D341Med (cell line): ENCODE results near the gene HSF2BP.
"Not testable (repeated sequence)": the region's sequence is repeated elsewhere in the genome, so short reads cannot be mapped to it uniquely, and the experiment has no call there.

Experiments
- DNase-seq: peaks from one replicate; pipeline ENCODE4 v3.0.0; 2012; ENCODE audit warnings: low spot score

Gene HSF2BP

DNA sequence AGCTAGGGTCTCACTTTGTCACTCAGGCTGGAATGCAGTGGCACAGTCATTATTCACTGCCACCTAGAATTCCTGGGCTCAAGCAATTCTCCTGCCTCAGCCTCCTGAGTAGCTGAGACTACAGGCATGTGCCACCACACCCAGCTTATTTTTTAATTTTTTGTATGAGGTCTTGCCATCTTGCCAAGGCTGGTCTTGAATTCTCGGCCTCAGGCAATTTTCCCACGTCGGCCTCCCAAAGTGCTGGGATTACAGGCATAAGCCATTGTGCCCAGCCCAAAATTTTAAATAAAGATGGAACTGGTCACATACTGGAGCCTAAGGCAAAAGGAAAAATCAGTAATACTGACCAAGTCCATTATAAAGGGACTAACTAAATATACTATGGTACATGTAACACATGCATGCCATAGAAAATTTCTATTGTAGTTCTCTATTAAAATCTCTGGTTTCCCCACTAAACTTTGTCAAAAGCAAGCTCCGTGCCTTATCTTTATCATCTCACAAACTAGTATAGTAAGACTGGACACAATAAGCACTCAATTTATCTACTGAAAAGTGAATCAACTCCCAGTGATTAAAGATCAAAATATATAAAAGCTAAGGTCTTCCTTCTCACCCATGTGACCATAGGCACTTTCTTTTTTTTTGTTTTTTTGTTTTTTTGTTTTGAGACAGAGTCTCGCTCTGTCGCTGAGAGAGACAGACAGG is 61.6 kb downstream of the HSF2BP start:
- DNase-seq = no peak

DNA sequence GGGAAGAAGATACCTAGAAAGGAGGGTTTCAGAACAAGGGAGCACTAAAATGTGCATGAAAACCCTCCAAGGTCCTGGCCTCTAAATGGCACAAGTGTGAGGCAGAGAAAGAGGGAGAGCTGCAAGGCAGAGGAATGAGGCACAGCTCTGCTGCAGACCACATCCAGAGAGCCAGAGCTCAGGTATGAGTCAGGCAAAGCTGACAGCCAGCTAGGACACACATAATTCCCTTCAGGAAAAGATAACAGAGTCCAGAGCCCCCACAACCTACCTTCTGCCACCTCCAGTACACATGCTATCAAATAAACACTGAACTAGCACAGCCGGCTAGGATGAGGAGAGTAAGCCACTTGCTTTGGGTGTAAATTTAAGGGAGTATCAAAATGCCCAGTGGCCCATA is 62.2 kb downstream of the HSF2BP start:
- DNase-seq = no peak

DNA sequence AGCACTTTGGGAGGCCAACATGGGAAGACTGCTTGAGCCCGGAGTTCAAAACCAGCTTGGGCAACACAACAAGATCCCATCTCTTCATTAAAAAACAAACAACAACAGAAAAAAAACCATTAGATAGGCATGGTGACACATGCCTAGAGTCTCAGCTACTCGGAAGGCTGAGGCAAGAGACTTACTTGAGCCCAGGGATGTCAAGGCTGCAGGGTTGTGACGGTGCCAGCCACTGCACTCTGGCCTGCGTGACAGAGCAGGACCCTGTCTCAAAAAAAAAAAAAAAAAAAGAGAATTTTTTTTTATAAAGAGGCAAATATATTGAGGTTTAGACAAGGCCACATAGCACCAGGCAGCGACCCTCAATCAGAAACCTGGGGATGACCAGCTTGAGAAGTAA is 62.7 kb downstream of the HSF2BP start:
- no peak for DNase-seq

DNA sequence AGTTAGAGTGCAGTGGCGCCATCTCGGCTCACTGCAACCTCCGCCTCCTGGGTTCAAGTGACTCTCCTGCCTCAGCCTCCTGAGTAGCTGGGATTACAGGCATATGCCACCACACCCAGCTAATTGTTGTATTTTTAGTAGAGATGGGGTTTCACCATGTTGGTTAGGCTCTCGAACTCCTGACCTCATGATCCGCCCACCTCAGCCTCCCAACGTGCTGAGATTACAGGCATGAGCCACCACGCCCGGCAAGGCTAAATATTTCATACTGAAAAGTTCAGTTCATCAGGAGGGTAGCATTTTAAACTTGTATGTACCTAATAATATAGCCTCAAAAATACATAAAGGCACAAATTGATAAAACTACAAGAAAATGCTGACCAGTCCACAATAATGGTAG is 63.5 kb downstream of the HSF2BP start:
- DNase-seq = not testable (repeated sequence)

DNA sequence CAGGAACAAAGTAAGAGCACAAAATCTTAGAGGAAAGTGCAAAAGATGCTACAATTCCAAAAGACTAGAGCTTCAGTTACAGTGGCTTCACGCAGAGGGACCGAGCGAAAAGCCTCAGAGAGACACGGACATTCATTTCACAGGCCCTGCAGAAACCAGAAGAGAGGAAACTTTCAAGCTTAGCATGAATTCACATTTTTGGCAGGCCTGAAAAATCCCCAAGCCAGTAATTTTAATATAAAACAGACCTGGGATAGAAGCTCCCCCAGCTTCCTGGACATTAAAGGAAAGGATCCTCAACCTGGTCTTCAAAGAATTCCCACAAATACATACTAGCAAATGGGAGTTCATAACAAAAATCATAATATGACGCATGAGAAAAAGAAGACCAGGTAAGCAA is 66.2 kb downstream of the HSF2BP start:
- no peak for DNase-seq

DNA sequence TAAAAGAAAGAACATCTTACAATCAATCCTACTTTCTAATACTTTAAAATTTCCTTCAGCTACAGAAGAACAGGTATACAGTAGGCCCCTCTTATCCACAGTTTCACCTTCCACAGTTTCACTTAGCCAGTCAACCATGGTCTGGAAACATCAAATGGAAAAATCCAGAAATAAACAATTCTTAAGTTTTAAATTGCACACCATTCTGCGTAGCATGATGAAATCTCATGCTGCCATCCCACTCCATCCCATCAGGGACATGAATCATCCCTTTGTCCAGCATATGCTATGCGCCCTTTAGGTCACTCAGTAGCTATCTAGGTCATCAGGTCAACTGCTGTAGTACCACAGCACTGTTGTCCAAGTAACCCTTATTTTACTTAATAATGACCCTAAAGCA is 67.7 kb downstream of the HSF2BP start:
- no peak for DNase-seq

DNA sequence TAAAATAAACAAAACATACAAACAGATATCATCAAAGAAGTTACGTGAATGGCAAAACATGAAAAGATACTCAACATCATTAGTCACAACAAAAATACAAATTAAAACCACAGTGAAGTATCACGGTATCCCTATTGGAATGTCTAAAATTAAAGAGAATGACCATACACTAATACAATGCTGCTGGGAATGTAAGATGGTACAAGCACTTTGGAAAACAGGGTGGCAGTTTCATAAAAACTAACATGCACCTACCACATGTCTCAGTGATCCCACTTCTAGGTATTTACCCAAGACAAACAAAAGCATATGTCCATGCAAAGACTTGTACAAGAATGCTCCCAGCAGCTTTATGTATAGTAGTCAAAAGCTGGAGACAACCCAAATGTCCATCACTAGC is 69.1 kb downstream of the HSF2BP start:
- DNase-seq = no peak

DNA sequence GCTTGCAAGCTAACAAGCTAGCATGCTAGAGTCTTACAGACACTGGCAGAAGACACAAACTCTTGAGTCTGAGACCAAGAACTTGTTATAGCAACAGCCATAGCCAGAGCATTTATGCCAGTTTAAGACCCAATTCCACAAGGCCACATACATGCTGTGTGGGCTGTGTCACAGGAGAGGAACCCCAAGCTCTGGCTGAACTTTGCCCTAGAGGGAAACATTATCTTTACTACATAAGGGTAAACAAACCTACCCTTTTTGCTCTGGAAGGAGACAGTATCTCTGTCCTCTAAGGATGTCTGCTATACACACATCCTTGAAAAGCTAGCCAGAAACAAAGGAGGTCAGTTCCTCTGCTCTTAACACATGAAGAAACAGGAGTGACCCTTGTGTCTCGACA is 70.3 kb downstream of the HSF2BP start:
- no peak for DNase-seq

DNA sequence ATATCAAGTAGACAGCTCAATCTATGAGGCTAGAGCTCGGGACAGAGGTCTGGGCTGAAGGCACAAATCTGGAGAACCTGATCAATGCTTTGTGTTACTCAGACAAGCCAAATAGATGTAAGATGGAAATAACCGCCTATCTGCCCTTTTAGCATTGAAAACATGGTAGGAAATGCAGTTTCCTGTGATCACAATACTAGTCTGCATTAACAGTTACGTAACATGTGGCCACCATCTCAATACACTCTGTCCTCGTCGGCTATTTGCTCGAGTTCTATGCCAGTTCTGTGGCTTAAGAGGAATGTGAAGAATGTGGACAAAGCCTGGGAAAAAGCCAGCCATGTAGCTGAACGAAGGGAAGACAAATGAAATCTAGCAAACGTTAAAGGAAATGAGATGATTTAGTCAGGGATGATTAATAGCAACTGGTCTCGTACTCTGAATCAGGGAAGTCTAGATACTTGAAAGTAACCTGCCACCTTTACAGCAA is 73.3 kb downstream of the HSF2BP start:
- DNase-seq = no peak

DNA sequence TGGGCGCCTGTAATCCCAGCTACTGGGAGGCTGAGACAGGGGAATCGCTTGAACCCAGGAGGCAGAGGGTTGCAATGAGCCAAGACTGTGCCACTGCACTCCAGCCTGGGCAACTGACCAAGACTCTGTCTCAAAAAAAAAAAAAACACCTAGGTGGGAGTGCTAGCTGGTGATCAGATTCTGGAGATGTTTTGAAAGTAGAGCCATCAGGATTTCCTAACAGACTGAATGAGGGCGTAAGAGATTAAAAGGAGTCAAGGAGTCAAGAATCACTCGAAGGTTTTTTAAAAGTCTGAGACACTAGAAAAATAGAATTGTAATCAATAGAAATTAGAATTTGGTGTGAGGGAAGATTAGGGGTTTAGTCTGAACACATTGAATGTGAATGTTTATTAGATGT is 73.8 kb downstream of the HSF2BP start:
- no peak for DNase-seq

DNA sequence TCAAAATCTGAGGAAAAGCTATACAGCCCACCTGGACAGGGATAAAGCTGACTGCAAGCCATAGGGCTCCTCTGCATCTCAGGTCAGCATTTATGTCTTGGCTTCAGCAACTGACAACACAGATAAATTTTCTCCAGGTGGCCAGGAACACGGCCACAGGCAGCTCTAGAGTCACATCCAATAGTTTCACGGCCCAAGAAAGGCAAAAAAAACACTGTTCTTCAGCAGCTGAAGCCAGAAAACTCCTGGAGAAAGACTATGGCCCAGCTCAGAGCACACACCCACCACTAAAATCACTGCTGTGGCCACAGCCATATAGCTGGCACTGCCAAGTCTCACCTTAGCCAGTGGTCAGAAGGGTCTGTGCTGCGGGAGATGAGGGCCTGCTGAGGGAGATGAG is 77.8 kb downstream of the HSF2BP start:
- DNase-seq = no peak

DNA sequence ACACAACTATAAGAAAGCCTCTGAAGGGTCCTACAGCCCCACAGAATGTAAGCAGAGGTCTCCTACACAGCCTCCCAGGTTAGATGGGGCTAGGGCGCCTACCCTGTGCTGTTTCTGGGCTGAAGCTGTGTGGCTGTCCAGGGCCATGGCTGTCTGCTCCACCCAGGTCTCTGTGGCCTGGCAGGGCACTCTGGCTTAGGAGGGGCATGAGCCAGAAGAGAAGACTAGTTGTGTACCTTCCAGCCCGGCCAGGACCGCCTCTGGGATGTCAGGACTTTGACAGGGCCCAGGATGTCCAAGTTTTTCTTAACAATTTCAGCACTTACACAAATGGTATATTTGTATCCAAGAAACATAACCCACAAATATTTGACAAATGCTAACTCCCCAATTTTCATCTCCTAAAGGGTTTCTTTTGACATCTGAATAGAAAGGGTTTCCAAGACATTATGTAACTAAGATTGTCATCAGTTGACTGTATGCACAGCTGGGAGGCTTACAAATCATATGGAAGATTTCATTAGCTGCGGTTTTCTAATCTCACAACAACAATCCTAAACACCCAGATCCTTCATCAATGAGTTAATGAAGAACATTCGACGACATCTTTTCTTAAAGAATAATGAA is 80.5 kb downstream of the HSF2BP start:
- DNase-seq = no peak

DNA sequence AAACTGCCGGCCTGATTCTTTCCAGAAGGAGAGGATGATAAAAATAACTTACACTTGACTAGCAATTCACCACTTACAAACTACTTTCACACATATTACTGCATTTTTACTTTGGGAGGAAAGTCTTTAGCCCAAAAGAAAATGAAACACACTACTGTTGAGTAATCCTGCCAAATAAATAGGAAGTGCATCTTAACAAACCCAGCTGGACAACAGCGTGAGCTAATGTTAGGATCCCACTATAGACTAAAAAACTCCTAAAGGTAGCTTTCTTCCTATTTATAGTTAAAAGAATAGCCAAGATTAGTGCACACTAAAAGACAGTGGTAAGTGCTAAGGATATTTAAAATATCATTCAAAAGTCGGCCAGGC is 83.8 kb downstream of the HSF2BP start:
- no peak for DNase-seq

DNA sequence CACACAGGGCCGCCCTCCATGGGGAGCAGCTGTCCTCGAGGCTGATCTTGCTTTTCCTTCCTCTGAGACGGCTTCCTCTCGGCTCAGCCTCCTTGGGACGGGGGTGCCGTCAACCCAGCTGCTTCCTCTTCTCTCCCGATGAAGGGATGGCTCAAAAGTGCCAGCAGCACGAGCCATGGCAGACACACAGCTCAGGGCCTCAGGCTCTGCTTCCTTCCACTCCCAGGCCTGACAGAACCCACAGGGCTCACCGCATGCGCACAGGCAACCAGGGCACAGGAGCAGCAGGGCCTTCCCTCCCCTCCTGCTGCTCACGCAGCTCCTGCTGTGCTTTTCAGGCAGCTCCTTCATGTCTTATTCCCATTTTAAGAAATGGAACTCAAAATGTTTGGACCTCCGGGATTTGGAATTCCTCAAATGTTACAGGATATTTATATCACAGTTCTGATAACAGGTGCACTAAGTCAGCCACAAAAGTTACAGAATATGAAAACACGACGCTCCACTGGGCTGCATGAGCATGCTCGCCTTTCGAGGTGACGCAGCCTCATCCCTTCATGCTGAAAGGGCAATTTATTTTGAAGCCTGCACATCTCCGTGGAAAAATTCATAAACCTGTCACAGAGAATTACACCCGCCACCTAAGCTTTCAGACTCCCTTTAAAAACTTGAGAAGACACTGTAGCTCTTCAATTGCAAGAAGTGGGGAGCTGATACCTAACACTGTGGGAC is 84.4 kb downstream of the HSF2BP start:
- DNase-seq = no peak

DNA sequence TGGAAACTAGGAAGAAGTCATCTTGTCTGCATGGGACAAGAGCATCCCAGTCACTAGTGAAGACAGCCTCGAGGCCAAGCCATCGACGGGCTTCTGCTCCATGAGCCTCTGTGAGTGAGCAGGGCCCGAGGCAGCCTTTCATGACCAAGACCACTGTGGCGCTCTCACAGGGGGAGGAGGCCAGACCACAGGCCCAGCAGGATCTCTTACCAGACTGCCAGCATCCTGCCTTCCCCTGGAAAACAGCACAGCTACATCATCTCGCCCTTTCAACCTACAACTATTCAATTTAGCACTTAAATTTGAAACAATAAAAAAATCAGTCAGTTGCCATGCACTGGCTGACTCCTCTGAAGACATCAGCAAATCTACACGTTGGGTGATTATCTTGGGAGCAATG is 85.4 kb downstream of the HSF2BP start:
- no peak for DNase-seq

DNA sequence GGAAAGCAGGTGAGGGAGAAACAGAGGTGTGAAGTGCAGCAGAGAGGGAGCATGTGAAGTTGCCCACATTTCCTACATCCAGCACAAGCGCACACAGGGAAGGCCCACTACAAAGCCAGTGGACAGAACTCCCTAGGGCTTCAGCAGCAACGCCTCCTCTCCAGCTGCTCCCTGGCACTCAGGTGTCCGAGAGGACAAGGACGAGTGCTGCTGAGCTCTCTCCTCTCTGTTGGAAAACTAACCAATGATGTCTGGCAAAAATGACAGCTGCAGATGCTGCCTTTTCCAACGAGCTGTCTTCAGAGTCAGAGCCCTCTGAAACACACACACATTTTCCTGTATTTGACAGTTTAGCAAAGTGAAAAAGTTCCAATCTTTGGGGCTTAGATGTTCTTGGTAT is 86.8 kb downstream of the HSF2BP start:
- DNase-seq = no peak

DNA sequence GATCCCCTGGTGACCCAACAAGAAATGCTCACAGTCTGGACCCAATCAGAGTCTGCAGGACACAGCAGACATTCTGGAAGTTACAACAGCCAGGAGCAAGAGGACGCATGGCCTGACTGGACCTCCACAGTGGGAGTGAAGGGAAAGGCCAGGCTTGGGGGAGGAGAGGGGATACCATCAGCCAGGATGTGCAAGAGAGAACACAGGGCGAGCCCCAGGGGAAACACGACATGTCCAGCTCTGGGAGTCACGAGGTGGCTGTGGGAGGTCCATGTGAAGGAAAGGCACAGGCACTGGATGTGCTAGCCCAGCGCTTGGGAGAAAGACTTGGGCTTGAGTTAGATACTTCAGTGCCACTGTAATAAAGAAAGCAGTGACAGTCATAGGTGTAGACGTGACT is 87.3 kb downstream of the HSF2BP start:
- DNase-seq = no peak

DNA sequence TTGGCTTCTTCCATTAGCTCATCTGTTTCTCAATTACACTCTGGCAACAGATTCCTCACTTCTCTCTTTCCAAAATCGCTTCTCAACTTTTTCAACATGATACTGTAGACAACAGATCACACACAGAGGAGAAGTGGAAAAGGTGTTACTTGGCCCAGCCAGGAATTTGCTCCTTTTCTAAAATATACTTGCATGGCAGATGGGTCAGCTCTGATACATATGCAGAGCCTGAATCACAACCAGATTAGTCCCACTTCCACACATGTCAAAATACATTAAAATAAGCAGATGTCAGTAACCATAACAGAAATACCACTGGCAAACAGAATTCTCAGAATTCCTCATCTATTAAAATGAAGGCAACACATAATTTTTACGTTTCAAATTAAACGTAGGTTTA is 89.1 kb downstream of the HSF2BP start:
- DNase-seq = not testable (repeated sequence)

DNA sequence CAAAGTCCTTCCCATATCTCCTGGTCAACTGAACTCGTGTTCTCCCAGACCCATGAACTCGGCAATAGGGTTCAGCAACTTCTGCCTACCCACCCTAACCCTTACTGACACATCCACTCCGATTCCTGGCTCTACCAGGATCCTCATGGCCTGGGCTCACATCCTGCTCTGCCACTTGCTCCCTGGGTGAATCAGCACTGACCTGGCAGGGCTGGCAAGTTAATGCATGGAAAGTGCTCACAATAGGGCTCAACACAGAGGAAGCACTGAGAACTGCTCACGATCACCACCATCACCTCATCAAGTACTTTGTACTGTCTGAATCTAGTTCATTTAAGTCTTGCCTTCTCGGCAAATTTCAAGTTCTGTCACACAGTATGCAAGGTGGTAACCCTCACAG is 96.8 kb downstream of the HSF2BP start:
- not testable (repeated sequence) for DNase-seq

DNA sequence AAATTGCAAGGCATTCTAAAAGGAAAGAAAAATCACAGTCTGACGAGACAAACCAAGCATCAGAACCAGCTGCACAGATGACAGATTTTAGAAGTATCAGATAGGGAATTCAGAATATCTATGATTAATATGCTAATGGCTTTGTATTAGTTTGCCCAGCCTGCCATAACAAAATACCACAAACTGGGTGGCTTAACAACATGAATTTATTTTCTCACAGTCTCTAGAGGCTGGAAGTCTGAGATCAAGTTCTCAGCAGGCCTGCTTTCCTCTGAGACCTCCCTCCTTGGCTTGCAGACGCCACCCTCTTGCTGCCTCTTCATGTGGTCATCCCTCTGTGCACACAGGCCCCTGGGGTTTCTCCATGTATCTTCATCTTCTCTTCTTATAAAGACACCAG is 118.7 kb downstream of the HSF2BP start:
- DNase-seq = not testable (repeated sequence)

DNA sequence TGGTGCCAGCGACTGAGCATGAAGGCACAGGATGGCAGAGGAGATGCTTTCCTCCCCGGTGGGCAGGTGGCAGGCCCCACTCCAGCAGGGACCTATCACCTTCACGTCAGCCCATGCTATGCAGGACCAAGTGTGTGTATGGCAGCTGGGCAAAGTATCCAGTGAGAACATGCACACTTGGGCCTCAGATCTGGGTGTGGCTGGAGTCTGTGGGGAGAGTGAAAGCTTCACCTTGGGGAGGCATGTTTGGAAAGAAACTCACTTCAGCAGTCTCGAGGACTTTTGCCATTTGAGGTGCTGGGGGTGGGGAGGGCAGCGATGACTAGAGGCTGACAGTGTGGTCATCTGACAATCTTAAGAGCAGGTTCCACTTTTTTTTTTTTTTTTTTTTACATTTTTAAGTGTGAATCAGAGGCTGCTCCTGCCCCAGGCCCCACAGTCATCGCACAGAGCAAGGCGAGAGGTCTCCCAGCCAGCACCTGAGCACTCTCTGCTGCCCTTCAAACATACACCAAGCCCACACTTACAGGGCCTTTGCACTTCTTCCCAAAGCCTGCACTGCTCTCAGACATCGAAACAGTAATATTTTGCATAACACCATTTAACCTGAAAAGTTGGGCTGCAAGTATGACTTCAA is 136.7 kb downstream of the HSF2BP start:
- DNase-seq = not testable (repeated sequence)

DNA sequence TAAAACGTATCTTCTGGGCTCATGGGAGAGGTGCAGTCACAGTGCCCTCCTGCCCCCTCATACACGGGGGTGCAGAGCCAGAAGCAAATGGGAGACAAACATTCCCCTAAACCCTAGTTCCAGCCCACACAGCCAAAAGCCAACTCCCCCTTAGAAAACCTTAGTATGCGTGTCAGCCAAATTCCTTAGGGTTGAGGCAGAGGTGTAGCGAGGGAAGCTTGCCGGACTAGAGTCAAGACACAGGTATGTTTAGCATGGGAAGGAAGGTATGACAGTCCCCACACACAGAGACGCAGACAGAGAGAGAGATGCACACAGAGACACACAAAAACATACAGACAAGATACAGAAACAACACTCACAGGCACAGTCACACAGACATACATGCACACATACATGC is 141.6 kb downstream of the HSF2BP start:
- not testable (repeated sequence) for DNase-seq
